OCI-LY1 (cell line): Measurements from ENCODE around the gene BICDL2.

ENCODE experiments used
- H2AFZ ChIP-seq: fragments of 200-600 bp; sonication (generic), shearing (Covaris generic); 2 replicates; pipeline ENCODE4 v1.6.0; 2014; ENCODE audit warnings: antibody characterized with exemption, mild to moderate bottlenecking, low read length
- H3F3A ChIP-seq: fragments of 200-600 bp; sonication (generic), shearing (Covaris generic); 2 replicates; pipeline ENCODE4 v1.6.0; 2014; ENCODE audit warnings: mild to moderate bottlenecking, antibody characterized with exemption, low read length, moderate library complexity; ENCODE audit not compliant: insufficient read depth
- H3K27ac ChIP-seq: fragments of 200-600 bp; sonication (generic); 2 replicates; pipeline ENCODE4 v1.5.1; 2014; ENCODE audit warnings: low read length, mixed run types, mild to moderate bottlenecking, low read depth; ENCODE audit not compliant: poor library complexity, severe bottlenecking
- H3K27me3 ChIP-seq: fragments of 200-600 bp; sonication (generic); 2 replicates; pipeline ENCODE4 v1.6.0; 2014; ENCODE audit warnings: antibody characterized with exemption, mild to moderate bottlenecking, low read length, moderate library complexity; ENCODE audit not compliant: insufficient read depth
- H3K36me3 ChIP-seq: fragments of 200-600 bp; sonication (generic); 2 replicates; pipeline ENCODE4 v1.6.1; 2014; ENCODE audit warnings: mild to moderate bottlenecking, antibody characterized with exemption, low read length, moderate library complexity, mixed read lengths; ENCODE audit not compliant: insufficient read depth
- H3K4me1 ChIP-seq: fragments of 200-600 bp; sonication (generic); 2 replicates; pipeline ENCODE4 v1.5.1; 2014; ENCODE audit warnings: mild to moderate bottlenecking, low read length, moderate library complexity; ENCODE audit not compliant: insufficient read depth, severe bottlenecking
- H3K4me2 ChIP-seq: fragments of 200-600 bp; sonication (generic), shearing (Covaris generic); 2 replicates; pipeline ENCODE4 v1.6.1; 2014; ENCODE audit warnings: low read length
- H3K4me3 ChIP-seq: fragments of 200-600 bp; sonication (generic); 2 replicates; pipeline ENCODE4 v1.5.1; 2014; ENCODE audit warnings: low read length, low read depth, mild to moderate bottlenecking, mixed read lengths; ENCODE audit not compliant: poor library complexity, severe bottlenecking
- H3K79me2 ChIP-seq: fragments of 200-600 bp; shearing (Covaris generic); 2 replicates; pipeline ENCODE4 v1.6.1; 2016; ENCODE audit warnings: mixed run types, low read length, mixed read lengths; ENCODE audit not compliant: insufficient read depth
- H3K9ac ChIP-seq: fragments of 200-600 bp; sonication (generic), shearing (Covaris generic); 2 replicates; pipeline ENCODE4 v1.6.1; 2014; ENCODE audit warnings: mild to moderate bottlenecking, low read length, mixed read lengths
- H3K9me2 ChIP-seq: fragments of 200-600 bp; sonication (generic), shearing (Covaris generic); 2 replicates; pipeline ENCODE4 v1.6.1; 2014; ENCODE audit warnings: low read depth, mild to moderate bottlenecking, low read length, mixed read lengths
- H3K9me3 ChIP-seq: fragments of 200-600 bp; shearing (Covaris generic); 2 replicates; pipeline ENCODE4 v1.6.1; 2014; ENCODE audit warnings: low read length, mixed read lengths
- H4K20me1 ChIP-seq: fragments of 200-600 bp; sonication (generic), shearing (Covaris generic); 2 replicates; pipeline ENCODE4 v1.6.0; 2016; ENCODE audit warnings: mild to moderate bottlenecking, low read length; ENCODE audit not compliant: insufficient read depth
- CTCF ChIP-seq: fragments of 200-600 bp; sonication (generic), shearing (Covaris generic); IDR thresholded peaks from 2 replicates; pipeline ENCODE4 v1.5.1; 2017; ENCODE audit warnings: mild to moderate bottlenecking, antibody characterized with exemption, low read length, moderate library complexity, mixed read lengths
- EZH2 ChIP-seq: fragments of 200-600 bp; sonication (generic), shearing (Covaris generic); IDR thresholded peaks from 2 replicates; pipeline ENCODE4 v1.8.0; 2017; ENCODE audit warnings: borderline replicate concordance, mixed run types, mild to moderate bottlenecking, antibody characterized with exemption, low read length, moderate library complexity, mixed read lengths

BICDL2 gene

GRCh38 chr16:3035289-3035971, 1.3 kb downstream of the BICDL2 start:
- Histone ChIP-seq H3K27me3 (peaks cover 17% of the 10 kb centered on the region), H3K9me3 (no peaks in the 10 kb centered on the region), H3K36me3 (no peaks in the 10 kb centered on the region), H3F3A (no peaks in the 10 kb centered on the region), H3K9me2 (no peaks in the 10 kb centered on the region), H2AFZ (no peak overlapping the region), H3K27ac (no peak overlapping the region), H3K4me1 (no peaks in the 10 kb centered on the region), H3K79me2 (no peaks in the 10 kb centered on the region), H3K4me3 (no peak overlapping the region), H4K20me1 (no peaks in the 10 kb centered on the region), H3K4me2 (no peak overlapping the region), H3K9ac (no peak overlapping the region)
- TF ChIP-seq EZH2 = no peak
- TF ChIP-seq CTCF = no peak

GRCh38 chr16:3032624-3033023, 4.1 kb downstream of the BICDL2 start:
- H3F3A ChIP-seq = no peaks in the 10 kb centered on the region
- no peaks in the 10 kb centered on the region for H3K79me2 ChIP-seq
- peaks cover 4% of the 10 kb centered on the region for H3K4me1 ChIP-seq
- no peak overlapping the region for H3K4me3 ChIP-seq
- H3K36me3 ChIP-seq = no peaks in the 10 kb centered on the region
- H3K9me3 ChIP-seq = no peaks in the 10 kb centered on the region
- no peak overlapping the region for H3K27ac ChIP-seq
- peaks cover 12% of the 10 kb centered on the region for H3K27me3 ChIP-seq
- H3K9ac ChIP-seq = no peak overlapping the region
- H4K20me1 ChIP-seq = no peaks in the 10 kb centered on the region
- no peaks in the 10 kb centered on the region for H3K9me2 ChIP-seq
- no peak overlapping the region for H2AFZ ChIP-seq
- no peak for TF ChIP-seq EZH2
- TF ChIP-seq CTCF = no peak
- H3K4me2 ChIP-seq = no peak overlapping the region

- H3K36me3 ChIP-seq = peaks cover 11% of the 10 kb centered on the region
These were observed 6.2 kb downstream of the BICDL2 start for GRCh38 chr16:3030222-3031212.

More at GRCh38 chr16:3030222-3031212, 6.2 kb downstream of the BICDL2 start:
- peaks cover 12% of the 10 kb centered on the region for H3K27me3 ChIP-seq
- no peak overlapping the region for H2AFZ ChIP-seq
- no peaks in the 10 kb centered on the region for H3K9me2 ChIP-seq
- no peak overlapping the region for H3K9ac ChIP-seq
- no peak overlapping the region for H3K27ac ChIP-seq
- no peaks in the 10 kb centered on the region for H4K20me1 ChIP-seq
- H3K4me1 ChIP-seq = peaks cover 4% of the 10 kb centered on the region
- no peak overlapping the region for H3K4me3 ChIP-seq
- TF ChIP-seq CTCF = no peak
- no peak for TF ChIP-seq EZH2
- no peaks in the 10 kb centered on the region for H3K79me2 ChIP-seq
- no peaks in the 10 kb centered on the region for H3K9me3 ChIP-seq
- no peak overlapping the region for H3K4me2 ChIP-seq
- H3F3A ChIP-seq = no peaks in the 10 kb centered on the region
